IMR-90 (cell line): ENCODE measurements around the gene LAIR2. TPM values are rescaled to one million over a fixed set of nuclear protein-coding genes. Genes with fewer than 3 reads are reported as not detected.

Source experiments
- ATAC-seq: fragments of 200-7000 bp; cut with Tn5 transposase; 2 replicates; pipeline ENCODE4 v1.9.1; 2020; ENCODE audit warnings: low read depth, mild to moderate bottlenecking, moderate library complexity
- BruUV-seq: library from RNA; stranded (reverse); fragments of 400-500 nt; replicated peaks from 2 replicates; lab custom pipeline; 2021; lab: Mats Ljungman, UMichigan
- CTCF ChIA-PET: fragments of 300-600 bp; formaldehyde crosslinking; extraction: SDS; loops from one replicate; lab custom pipeline; 2021; ENCODE audit warnings: antibody characterized with exemption; lab: Yijun Ruan, JAX
- POLR2A ChIA-PET: fragments of 300-600 bp; sonication (Branson Sonifier 250); formaldehyde crosslinking; loops from one replicate; lab custom pipeline; 2022; ENCODE audit warnings: antibody characterized with exemption; ENCODE audit not compliant: unreplicated experiment; lab: Charles Lee
- DNase-seq: peaks from one replicate; pipeline ENCODE4 v3.0.0; 2013
- H2AFZ ChIP-seq: replicated peaks from 2 replicates; pipeline ENCODE3; 2013; ENCODE audit warnings: low read length, mild to moderate bottlenecking; ENCODE audit not compliant: poor library complexity
- H2AK5ac ChIP-seq: 2 replicates; pipeline ENCODE4 v1.6.1; 2013; ENCODE audit warnings: low read depth, low read length, inconsistent platforms
- H2AK9ac ChIP-seq: replicated peaks from 2 replicates; pipeline ENCODE3; 2013; ENCODE audit warnings: mild to moderate bottlenecking, low read depth, low read length, moderate library complexity; ENCODE audit not compliant: poor library complexity
- H2BK120ac ChIP-seq: 2 replicates; pipeline ENCODE4 v1.6.1; 2013; ENCODE audit warnings: low read depth, low read length, inconsistent platforms
- H2BK15ac ChIP-seq: 3 replicates; pipeline ENCODE4 v1.6.1; 2013; ENCODE audit warnings: low read depth, low read length, inconsistent platforms
- H2BK20ac ChIP-seq: 2 replicates; pipeline ENCODE4 v1.6.1; 2013; ENCODE audit warnings: low read depth, mild to moderate bottlenecking, inconsistent platforms, low read length, moderate library complexity
- H2BK5ac ChIP-seq: 2 replicates; pipeline ENCODE4 v1.6.1; 2013; ENCODE audit warnings: mild to moderate bottlenecking, low read depth, low read length, inconsistent platforms; ENCODE audit not compliant: poor library complexity, severe bottlenecking
- H3K14ac ChIP-seq: replicated peaks from 2 replicates; pipeline ENCODE4 v1.6.1; 2013; ENCODE audit warnings: low read depth, low read length, inconsistent platforms
- H3K18ac ChIP-seq: 2 replicates; pipeline ENCODE4 v1.6.1; 2013; ENCODE audit warnings: low read depth, low read length, control low read depth
- H3K23ac ChIP-seq: 2 replicates; pipeline ENCODE4 v1.6.1; 2013; ENCODE audit warnings: low read depth, low read length, inconsistent platforms
- H3K27ac ChIP-seq: 2 replicates; pipeline ENCODE4 v1.5.1; 2013; ENCODE audit warnings: mild to moderate bottlenecking, control low read depth, low read length; ENCODE audit not compliant: insufficient read depth
- H3K27me3 ChIP-seq: 2 replicates; pipeline ENCODE4 v1.6.1; 2013; ENCODE audit warnings: low read length; ENCODE audit not compliant: control insufficient read depth, insufficient read depth
- H3K36me3 ChIP-seq: 2 replicates; pipeline ENCODE4 v1.6.1; 2013; ENCODE audit warnings: low read length, mixed read lengths; ENCODE audit not compliant: control insufficient read depth, insufficient read depth
- H3K4ac ChIP-seq: 2 replicates; pipeline ENCODE4 v1.6.1; 2013; ENCODE audit warnings: low read depth, low read length, inconsistent platforms
- H3K4me1 ChIP-seq: 2 replicates; pipeline ENCODE4 v1.6.1; 2013; ENCODE audit warnings: low read length, mixed read lengths; ENCODE audit not compliant: control insufficient read depth, insufficient read depth
- H3K4me2 ChIP-seq: 2 replicates; pipeline ENCODE4 v1.6.1; 2013; ENCODE audit warnings: low read depth, mild to moderate bottlenecking, control low read depth, low read length, moderate library complexity
- H3K4me3 ChIP-seq: 2 replicates; pipeline ENCODE4 v1.5.1; 2013; ENCODE audit warnings: low read depth, mild to moderate bottlenecking, control low read depth, low read length, moderate library complexity; ENCODE audit not compliant: insufficient read depth
- H3K56ac ChIP-seq: 2 replicates; pipeline ENCODE4 v1.6.1; 2013; ENCODE audit warnings: low read length, inconsistent platforms; ENCODE audit not compliant: insufficient read depth; ENCODE audit errors: extremely low read depth
- H3K79me1 ChIP-seq, 2 experiments: 2 replicates each; pipeline ENCODE4 v1.6.1; 2013; ENCODE audit warnings: low read length in 2 of 2, inconsistent platforms in 1 of 2, low read depth in 1 of 2
- H3K9ac ChIP-seq: 2 replicates; pipeline ENCODE4 v1.6.1; 2013; ENCODE audit warnings: low read depth, low read length, control low read depth
- H3K9me1 ChIP-seq: 2 replicates; pipeline ENCODE4 v1.6.1; 2013; ENCODE audit warnings: low read length, inconsistent platforms; ENCODE audit not compliant: insufficient read depth
- H3K9me3 ChIP-seq: 2 replicates; pipeline ENCODE4 v1.6.1; 2013; ENCODE audit warnings: low read length; ENCODE audit not compliant: control insufficient read depth, insufficient read depth
- H4K20me1 ChIP-seq: 2 replicates; pipeline ENCODE4 v1.6.1; 2013; ENCODE audit warnings: low read length, inconsistent platforms; ENCODE audit not compliant: insufficient read depth
- H4K5ac ChIP-seq: 2 replicates; pipeline ENCODE4 v1.6.1; 2013; ENCODE audit warnings: mild to moderate bottlenecking, low read depth, low read length, control low read depth
- H4K8ac ChIP-seq, 2 experiments: 2 replicates each; pipeline ENCODE4 v1.6.1; 2013; ENCODE audit warnings: low read depth in 2 of 2, low read length in 2 of 2, control low read depth in 1 of 2, inconsistent platforms in 1 of 2
- H4K91ac ChIP-seq: 2 replicates; pipeline ENCODE4 v1.6.1; 2013; ENCODE audit warnings: low read depth, low read length, inconsistent platforms; ENCODE audit not compliant: insufficient read depth
- BHLHE40 ChIP-seq: fragments of 150-350 bp; IDR thresholded peaks from 2 replicates; pipeline ENCODE4 v1.6.1; 2016; ENCODE audit warnings: mild to moderate bottlenecking, low read depth, low read length
- CHD1 ChIP-seq: IDR thresholded peaks from 2 replicates; pipeline ENCODE4 v1.6.1; 2012; ENCODE audit warnings: low read depth, low read length, improper control_type of control experiment
- CTCF ChIP-seq: conservative IDR thresholded peaks from 2 replicates; pipeline ENCODE4 v1.5.1; 2012; ENCODE audit warnings: mild to moderate bottlenecking, low read depth, low read length, improper control_type of control experiment
- ELK1 ChIP-seq: fragments of 150-350 bp; IDR thresholded peaks from 2 replicates; pipeline ENCODE4 v1.6.1; 2016; ENCODE audit warnings: low read depth, mild to moderate bottlenecking, low read length, moderate library complexity, borderline replicate concordance
- FOS ChIP-seq: fragments of 150-350 bp; IDR thresholded peaks from 2 replicates; pipeline ENCODE4 v1.6.1; 2016; ENCODE audit warnings: low read depth, low read length
- MAZ ChIP-seq: IDR thresholded peaks from 2 replicates; pipeline ENCODE4 v1.6.1; 2012; ENCODE audit warnings: low read depth, mild to moderate bottlenecking, low read length, improper control_type of control experiment, moderate library complexity, borderline replicate concordance
- NFE2L2 ChIP-seq: fragments of 150-350 bp; IDR thresholded peaks from 2 replicates; pipeline ENCODE4 v1.6.1; 2016; ENCODE audit warnings: low read depth, mild to moderate bottlenecking, low read length
- POLR2A ChIP-seq: IDR thresholded peaks from 2 replicates; pipeline ENCODE4 v1.6.1; 2012; ENCODE audit warnings: mild to moderate bottlenecking, low read depth, low read length
- RAD21 ChIP-seq: IDR thresholded peaks from 2 replicates; pipeline ENCODE4 v1.6.1; 2012; ENCODE audit warnings: low read length, improper control_type of control experiment
- RCOR1 ChIP-seq: IDR thresholded peaks from 2 replicates; pipeline ENCODE4 v1.6.1; 2012; ENCODE audit warnings: mild to moderate bottlenecking, low read length, improper control_type of control experiment; ENCODE audit not compliant: insufficient replicate concordance
- RFX5 ChIP-seq: IDR thresholded peaks from 2 replicates; pipeline ENCODE4 v1.8.0; 2012; ENCODE audit warnings: low read depth, mild to moderate bottlenecking, low read length, moderate library complexity
- SMC3 ChIP-seq: fragments of 150-350 bp; IDR thresholded peaks from 2 replicates; pipeline ENCODE4 v1.6.1; 2016; ENCODE audit warnings: low read depth, mild to moderate bottlenecking, antibody characterized with exemption, low read length, moderate library complexity
- USF2 ChIP-seq: fragments of 150-350 bp; IDR thresholded peaks from 2 replicates; pipeline ENCODE4 v1.6.1; 2017; ENCODE audit warnings: mild to moderate bottlenecking, antibody characterized with exemption, low read length, low read depth
- WGBS, 2 experiments: methylation state at CpG; one replicate each; pipeline versions ENCODE4 v1.1.5 to v1.1.7; 2013; ENCODE audit warnings: missing lambda C conversion rate in 2 of 2; ENCODE audit not compliant: insufficient read length in 1 of 2; ENCODE audit errors: extremely low coverage in 2 of 2; 5-methylcytosine and 5-hydroxymethylcytosine counted together
- dilution Hi-C: fragments of 300-500 bp; cut with HindIII; formaldehyde crosslinking; loops from one replicate; pipeline ENCODE4 v1.14.3; 2018; ENCODE audit warnings: low sequenced_read_pairs; ENCODE audit not compliant: unreplicated experiment
- in situ Hi-C: fragments of 300-500 bp; cut with MboI; formaldehyde crosslinking; loops from 3 replicates; pipeline ENCODE4 v1.14.3; 2019; ENCODE audit warnings: low sequenced_read_pairs, inconsistent platforms, mixed read lengths
- intact Hi-C: fragments of 100-400 bp; cut with micrococcal nuclease; formaldehyde crosslinking; loops from 2 replicates; pipeline ENCODE4 v1.10.0; 2022
- polyA plus RNA-seq, 3 experiments: library from polyadenylated mRNA; depleted of rRNA; stranded (reverse); fragments of >200 nt; gene quantifications; 2 replicates each; pipeline ENCODE4 v1.2.3, GENCODE V29; 2012; ENCODE audit warnings: low replicate concordance in 1 of 3
- total RNA-seq: library from RNA; depleted of rRNA; stranded (reverse); fragments of >200 nt; gene quantifications from 2 replicates; pipeline ENCODE4 v1.2.3, GENCODE V29; 2012

The LAIR2 gene
- total and polyA plus RNA-seq, 2 of the 4 experiments (the other 2 are of a cell fraction), result not detected

GRCh38 chr19:54554006-54554405 lies 51.4 kb downstream of the LAIR2 start:
- POLR2A ChIA-PET, result no interaction called here
- intact Hi-C loops (no loop called here), in situ Hi-C loops (no loop called here), dilution Hi-C loops (no loop called here)
- Histone ChIP-seq H3K4ac (no peak overlapping the region), H3K27ac (no peak overlapping the region), H2AK5ac (no peak overlapping the region), H4K5ac (no peak overlapping the region), H3K9ac (no peak overlapping the region), H3K18ac (no peak overlapping the region), H3K56ac (no peak overlapping the region), H2AFZ (no peak overlapping the region), H3K36me3 (no peaks in the 10 kb centered on the region), H2AK9ac (no peak overlapping the region), H3K9me1 (no peaks in the 10 kb centered on the region), H2BK20ac (no peak overlapping the region), H3K79me1 (no peaks in the 10 kb centered on the region), H4K8ac (no peak overlapping the region), H3K4me2 (no peak overlapping the region), H4K91ac (no peak overlapping the region), H3K4me1 (no peaks in the 10 kb centered on the region), H3K14ac (no peak overlapping the region), H4K20me1 (no peaks in the 10 kb centered on the region), H2BK120ac (no peak overlapping the region), H3K27me3 (no peaks in the 10 kb centered on the region), H2BK15ac (no peak overlapping the region), H3K23ac (no peak overlapping the region), H3K9me3 (peaks cover 35% of the 10 kb centered on the region), H2BK5ac (no peak overlapping the region), H3K4me3 (no peak overlapping the region)
- WGBS, 2 experiments, result 44% methylated on average over 1 of the region's 10 CpGs; no CpG with 5 or more reads in 1 of the 2 experiments
- BruUV-seq, result no TSS peak
- no peak for ATAC-seq
- no peak for DNase-seq
- no peak for TF ChIP-seq FOS
- TF ChIP-seq RAD21, result no peak
- no peak for TF ChIP-seq SMC3
- TF ChIP-seq RCOR1, result no peak
- TF ChIP-seq USF2, result no peak
- TF ChIP-seq CTCF, result no peak
- TF ChIP-seq RFX5, result no peak
- no peak for TF ChIP-seq ELK1
- TF ChIP-seq POLR2A, result no peak
- TF ChIP-seq CHD1, result no peak
- TF ChIP-seq NFE2L2, result no peak
- TF ChIP-seq BHLHE40, result no peak
- no peak for TF ChIP-seq MAZ
- CTCF ChIA-PET, result no interaction called here
